Mononuclear cell (primary cell): ENCODE measurements around the gene TENM4. TPM values are rescaled to one million over a fixed set of nuclear protein-coding genes. Genes with fewer than 3 reads are reported as not detected.
"Not testable (repeated sequence)": the region's sequence is repeated elsewhere in the genome, so short reads cannot be mapped to it uniquely, and the experiment has no call there.

Experiments used
- H3K27me3 ChIP-seq: 2 replicates; pipeline ENCODE4 v1.6.0; 2011; ENCODE audit warnings: low read length, control low read depth; ENCODE audit not compliant: insufficient read depth
- H3K4me1 ChIP-seq: 2 replicates; pipeline ENCODE4 v1.5.1; 2011; ENCODE audit warnings: mild to moderate bottlenecking, low read length, control low read depth; ENCODE audit not compliant: insufficient read depth
- H3K4me3 ChIP-seq: 2 replicates; pipeline ENCODE4 v1.5.1; 2011; ENCODE audit warnings: mild to moderate bottlenecking, low read length, moderate library complexity
- H3K9me3 ChIP-seq: 2 replicates; pipeline ENCODE4 v1.5.1; 2011; ENCODE audit warnings: low read depth, mild to moderate bottlenecking, control low read depth, low read length
- total RNA-seq: library from RNA; depleted of rRNA; stranded (reverse); fragments of >200 nt; gene quantifications from one replicate; pipeline ENCODE4 v1.2.3, GENCODE V29; 2012

The TENM4 gene
- total RNA-seq, 1 donor: 0.63 TPM

- Histone ChIP-seq H3K9me3 (no peaks in the 10 kb centered on the region), H3K4me3 (no peak overlapping the region), H3K4me1 (no peaks in the 10 kb centered on the region), H3K27me3 (no peaks in the 10 kb centered on the region)
Measured at GRCh38 chr11:78991681-78992080, 449.1 kb downstream of the TENM4 start.

DNA sequence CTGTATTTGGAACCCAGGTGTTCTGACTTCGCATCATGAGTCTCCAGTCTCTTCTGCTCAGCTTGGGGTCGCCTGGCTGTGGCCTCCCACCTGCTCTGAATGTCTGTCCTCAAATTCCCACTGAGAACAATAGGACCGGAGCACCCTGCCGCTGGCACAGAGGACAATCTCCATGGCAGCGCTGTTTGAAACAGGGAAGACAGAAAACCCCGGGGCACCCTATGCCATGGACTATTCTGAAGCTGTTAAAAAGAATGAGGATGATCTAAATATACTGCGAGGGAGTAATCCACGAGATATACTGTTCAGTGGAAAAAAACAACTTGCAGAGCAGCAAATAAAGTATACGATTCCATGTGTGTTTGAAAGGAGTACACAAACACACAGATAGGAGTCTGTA is 450.6 kb downstream of the TENM4 start:
- no peaks in the 10 kb centered on the region for H3K9me3 ChIP-seq
- no peaks in the 10 kb centered on the region for H3K4me1 ChIP-seq
- no peak overlapping the region for H3K4me3 ChIP-seq
- H3K27me3 ChIP-seq: no peaks in the 10 kb centered on the region

GRCh38 chr11:78987748-78988147 is 453.1 kb downstream of the TENM4 start:
- Histone ChIP-seq H3K4me1 (no peaks in the 10 kb centered on the region), H3K9me3 (no peaks in the 10 kb centered on the region), H3K27me3 (no peaks in the 10 kb centered on the region), H3K4me3 (no peak overlapping the region)

- H3K4me3 ChIP-seq: no peak overlapping the region
- H3K4me1 ChIP-seq: no peaks in the 10 kb centered on the region
- H3K27me3 ChIP-seq: no peaks in the 10 kb centered on the region
- H3K9me3 ChIP-seq: no peaks in the 10 kb centered on the region
Measured at GRCh38 chr11:78986305-78986704, 454.5 kb downstream of the TENM4 start.

- Histone ChIP-seq H3K9me3 (no peaks in the 10 kb centered on the region), H3K27me3 (no peaks in the 10 kb centered on the region), H3K4me3 (no peak overlapping the region), H3K4me1 (no peaks in the 10 kb centered on the region)
Measured at GRCh38 chr11:78985663-78986062, 455.2 kb downstream of the TENM4 start.

- no peaks in the 10 kb centered on the region for H3K27me3 ChIP-seq
Measured at GRCh38 chr11:78982473-78982872, 458.4 kb downstream of the TENM4 start.

GRCh38 chr11:78981153-78981552 is 459.7 kb downstream of the TENM4 start:
- Histone ChIP-seq H3K4me1 (no peaks in the 10 kb centered on the region), H3K27me3 (no peaks in the 10 kb centered on the region), H3K9me3 (no peaks in the 10 kb centered on the region), H3K4me3 (no peak overlapping the region)

More at GRCh38 chr11:78982473-78982872, 458.4 kb downstream of the TENM4 start:
- Histone ChIP-seq H3K4me3 (no peak overlapping the region), H3K4me1 (no peaks in the 10 kb centered on the region), H3K9me3 (no peaks in the 10 kb centered on the region)

DNA sequence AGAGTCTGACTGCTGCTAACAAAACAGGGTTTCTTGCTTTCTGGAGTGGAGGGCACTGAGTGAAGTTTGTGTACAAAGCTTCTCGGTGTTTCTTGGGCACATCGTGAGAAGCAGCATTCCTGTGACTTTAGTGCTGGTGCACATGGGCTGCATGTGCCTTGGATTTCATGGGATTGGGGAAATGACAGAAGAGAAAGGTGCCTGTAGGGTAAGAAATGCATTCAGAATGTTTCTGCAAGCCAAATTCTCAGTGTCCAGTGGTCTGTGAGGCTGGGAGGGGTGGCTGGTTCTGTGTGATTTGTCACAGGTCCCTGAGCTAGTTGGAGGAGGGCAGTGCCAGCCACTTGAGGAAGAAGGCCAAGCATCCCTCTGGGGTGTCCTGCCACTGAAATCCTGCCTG is 462.0 kb downstream of the TENM4 start:
- Histone ChIP-seq H3K9me3 (no peaks in the 10 kb centered on the region), H3K27me3 (no peaks in the 10 kb centered on the region), H3K4me1 (no peaks in the 10 kb centered on the region), H3K4me3 (no peak overlapping the region)

DNA sequence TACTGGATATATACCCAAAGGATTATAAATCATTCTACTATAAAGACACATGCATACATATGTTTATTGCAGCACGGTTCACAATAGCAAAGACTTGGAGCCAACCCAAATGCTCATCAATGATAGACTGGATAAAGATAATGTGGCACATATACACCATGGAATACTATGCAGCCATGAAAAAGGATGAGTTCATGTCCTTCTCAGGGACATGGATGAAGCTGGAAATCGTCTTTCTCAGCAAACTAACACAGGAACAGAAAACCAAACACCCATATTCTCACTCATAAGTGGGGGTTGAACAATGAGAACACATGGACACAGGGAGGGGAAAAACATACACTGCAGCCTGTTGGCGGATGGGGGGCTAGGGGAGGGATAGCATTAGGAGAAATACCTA is 463.0 kb downstream of the TENM4 start:
- not testable (repeated sequence) for H3K9me3 ChIP-seq, H3K4me1 ChIP-seq, H3K27me3 ChIP-seq, H3K4me3 ChIP-seq

DNA sequence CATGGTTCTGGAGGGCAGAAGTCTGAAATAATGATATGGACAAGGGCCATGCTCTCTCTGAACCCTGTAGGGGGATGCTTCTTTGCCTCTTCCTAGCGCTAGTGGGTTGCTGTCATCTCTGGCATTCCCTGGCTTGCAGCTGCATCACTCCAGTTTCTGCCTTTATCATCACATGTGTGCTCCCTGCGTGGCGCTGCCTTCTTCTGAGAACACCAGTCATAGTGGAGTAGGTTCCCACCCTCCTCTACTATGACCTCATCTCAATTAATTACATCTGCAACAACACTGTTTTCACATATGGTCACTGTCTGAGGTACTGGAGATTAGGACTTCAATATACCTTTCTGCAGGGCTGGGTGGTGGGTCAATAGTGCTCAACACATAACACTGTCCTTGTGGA is 463.8 kb downstream of the TENM4 start:
- no peak overlapping the region for H3K4me3 ChIP-seq
- H3K27me3 ChIP-seq: no peaks in the 10 kb centered on the region
- no peaks in the 10 kb centered on the region for H3K9me3 ChIP-seq
- H3K4me1 ChIP-seq: no peaks in the 10 kb centered on the region

- H3K27me3 ChIP-seq: peaks cover under 1% of the 10 kb centered on the region
- H3K9me3 ChIP-seq: no peaks in the 10 kb centered on the region
- no peak overlapping the region for H3K4me3 ChIP-seq
- no peaks in the 10 kb centered on the region for H3K4me1 ChIP-seq
Measured at GRCh38 chr11:78975081-78975480, 465.7 kb downstream of the TENM4 start.

DNA sequence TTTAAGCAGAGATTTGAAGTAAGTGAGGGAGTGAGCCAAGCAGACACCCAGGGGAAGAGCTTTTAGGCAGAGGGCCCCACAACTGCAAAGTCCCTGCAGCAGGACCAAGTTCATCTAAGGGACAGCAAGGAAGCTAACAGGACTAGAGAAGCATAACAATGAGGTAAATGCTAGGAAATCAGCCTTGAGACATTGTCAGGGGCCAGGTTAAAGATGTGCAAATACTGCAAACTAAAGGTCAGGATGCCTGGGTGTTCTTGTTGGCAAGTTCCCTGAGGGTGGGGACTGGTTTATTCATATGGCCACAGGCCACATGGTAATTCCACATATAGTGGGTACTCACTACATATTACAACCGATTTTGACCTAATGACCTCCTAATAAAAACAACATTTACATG is 467.0 kb downstream of the TENM4 start:
- H3K27me3 ChIP-seq: peaks cover 3% of the 10 kb centered on the region
- no peaks in the 10 kb centered on the region for H3K9me3 ChIP-seq
- H3K4me1 ChIP-seq: no peaks in the 10 kb centered on the region
- H3K4me3 ChIP-seq: no peak overlapping the region

DNA sequence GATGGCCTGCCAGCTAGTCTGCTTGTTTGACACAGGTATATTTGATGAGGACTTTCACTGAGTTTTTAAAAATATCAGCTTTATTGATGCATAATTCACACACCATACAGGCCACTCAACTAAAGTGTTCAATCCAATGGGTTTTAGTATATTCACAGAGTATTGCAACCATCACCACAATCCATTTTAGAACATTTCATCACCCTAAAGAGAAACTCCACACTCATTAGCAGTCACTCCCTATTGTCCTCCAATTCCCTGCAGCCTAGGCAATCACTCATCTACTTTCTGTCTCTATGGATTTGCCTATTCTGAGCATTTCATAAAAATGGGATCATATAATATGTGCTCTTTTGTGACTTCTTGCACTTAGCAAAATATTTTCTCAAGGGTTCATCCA is 468.2 kb downstream of the TENM4 start:
- no peak overlapping the region for H3K4me3 ChIP-seq
- no peaks in the 10 kb centered on the region for H3K4me1 ChIP-seq
- peaks cover 3% of the 10 kb centered on the region for H3K27me3 ChIP-seq
- no peaks in the 10 kb centered on the region for H3K9me3 ChIP-seq

DNA sequence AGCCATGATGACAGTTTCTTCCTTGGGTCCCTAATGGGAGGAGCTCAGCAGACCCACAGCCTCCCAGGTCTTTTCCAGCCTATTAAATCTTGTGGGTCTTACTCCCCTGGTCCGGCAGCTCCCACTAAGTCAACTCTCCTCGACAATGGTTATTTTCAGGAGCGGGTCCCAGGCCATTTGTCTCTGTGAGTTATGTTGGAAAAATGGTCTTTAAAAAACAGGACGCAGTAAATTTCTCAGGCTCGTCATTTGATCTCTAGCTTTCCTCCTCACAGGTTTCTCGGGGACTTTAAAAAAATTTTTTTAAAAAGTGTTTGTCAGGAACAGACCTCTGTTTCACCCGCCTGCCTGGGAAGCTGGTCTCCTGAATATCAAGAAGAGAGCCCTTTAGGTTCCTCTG is 468.7 kb downstream of the TENM4 start:
- Histone ChIP-seq H3K9me3 (no peaks in the 10 kb centered on the region), H3K27me3 (peaks cover 3% of the 10 kb centered on the region), H3K4me1 (no peaks in the 10 kb centered on the region), H3K4me3 (no peak overlapping the region)

- Histone ChIP-seq H3K4me3 (no peak overlapping the region), H3K9me3 (no peaks in the 10 kb centered on the region), H3K4me1 (no peaks in the 10 kb centered on the region), H3K27me3 (peaks cover 9% of the 10 kb centered on the region)
Measured at GRCh38 chr11:78967811-78968210, 473.0 kb downstream of the TENM4 start.

- Histone ChIP-seq H3K9me3 (no peaks in the 10 kb centered on the region), H3K4me1 (no peaks in the 10 kb centered on the region), H3K4me3 (no peak overlapping the region), H3K27me3 (peaks cover 28% of the 10 kb centered on the region)
Measured at GRCh38 chr11:78965432-78965831, 475.4 kb downstream of the TENM4 start.
